MCF 10A (cell line): ENCODE measurements around the gene DCN. TPM values are rescaled to one million over a fixed set of nuclear protein-coding genes. Genes with fewer than 3 reads are reported as not detected.

Source experiments
- BruUV-seq: library from RNA; stranded (reverse); fragments of 400-500 nt; replicated peaks from 2 replicates; lab custom pipeline; 2021; lab: Mats Ljungman, UMichigan
- CTCF ChIA-PET: fragments of 300-600 bp; sonication (Branson Sonifier 250); formaldehyde crosslinking; extraction: SDS; loops from one replicate; lab custom pipeline; 2021; ENCODE audit warnings: antibody characterized with exemption, inconsistent platforms; lab: Yijun Ruan, JAX
- POLR2A ChIA-PET: fragments of 300-600, 350-650 bp; sonication (Branson Sonifier 250); formaldehyde crosslinking; extraction: SDS; loops from one replicate; lab custom pipeline; 2020; ENCODE audit warnings: antibody characterized with exemption, inconsistent platforms; lab: Yijun Ruan, JAX
- DNase-seq: peaks from one replicate; pipeline ENCODE4 v3.0.0-alpha.2; 2018; ENCODE audit not compliant: unreplicated experiment
- H3K27ac Mint-ChIP-seq: one replicate; pipeline ENCODE4 v1.8.0; 2022; ENCODE audit warnings: mild to moderate bottlenecking, low read depth, mixed read lengths; ENCODE audit not compliant: unreplicated experiment
- H3K27me3 Mint-ChIP-seq: one replicate; pipeline ENCODE4 v1.8.0; 2022; ENCODE audit warnings: mixed read lengths; ENCODE audit not compliant: insufficient read depth, unreplicated experiment
- H3K36me3 Mint-ChIP-seq: one replicate; pipeline ENCODE4 v1.8.0; 2022; ENCODE audit warnings: mild to moderate bottlenecking, moderate library complexity, mixed read lengths; ENCODE audit not compliant: insufficient read depth, unreplicated experiment
- H3K4me1 Mint-ChIP-seq: one replicate; pipeline ENCODE4 v1.8.0; 2022; ENCODE audit warnings: mixed read lengths; ENCODE audit not compliant: insufficient read depth, unreplicated experiment
- H3K4me3 Mint-ChIP-seq: one replicate; pipeline ENCODE4 v1.8.0; 2022; ENCODE audit warnings: mild to moderate bottlenecking, moderate library complexity, mixed read lengths; ENCODE audit not compliant: unreplicated experiment
- H3K9me3 Mint-ChIP-seq: one replicate; pipeline ENCODE4 v1.8.0; 2022; ENCODE audit warnings: mixed read lengths; ENCODE audit not compliant: unreplicated experiment
- CTCF ChIP-seq: fragments of 200-600 bp; IDR thresholded peaks from one replicate; pipeline ENCODE4 v1.8.0; 2022; ENCODE audit warnings: antibody characterized with exemption, mild to moderate bottlenecking; ENCODE audit not compliant: unreplicated experiment
- intact Hi-C: fragments of 100-400 bp; cut with micrococcal nuclease; formaldehyde crosslinking; loops from 2 replicates; pipeline ENCODE4 v1.14.1; 2022
- total RNA-seq: library from RNA; stranded (reverse); gene quantifications from 2 replicates; pipeline ENCODE4 v1.2.3, GENCODE V29; 2022

The DCN gene
- total RNA-seq, 1 experiment from 2014 or later, result 46.5 TPM

- Mint-ChIP-seq H3K36me3 (no peaks in the 10 kb centered on the region), H3K9me3 (no peaks in the 10 kb centered on the region), H3K27me3 (no peaks in the 10 kb centered on the region), H3K4me1 (no peaks in the 10 kb centered on the region), H3K27ac (no peak overlapping the region), H3K4me3 (no peak overlapping the region)
- no peak for TF ChIP-seq CTCF
- BruUV-seq, result no TSS peak
- POLR2A ChIA-PET, result interaction anchor here (0.6 to 1.6 kb wide), 3 partner anchors 16 to 212 kb away, joined by 3 to 5 read pairs (median 4); no protein-coding TSS in a partner anchor
- CTCF ChIA-PET, result interaction anchor here (0.6 to 0.7 kb wide), 2 partner anchors 1260 to 1452 kb away, joined by 3 to 4 read pairs; no protein-coding TSS in a partner anchor
- intact Hi-C loops, result no loop called here
- DNase-seq, result peak; percentile 46
These were observed 42.7 kb upstream of the DCN start for GRCh38 chr12:91225316-91225715.

- peaks cover 6% of the 10 kb centered on the region for H3K4me1 Mint-ChIP-seq
- no TSS peak for BruUV-seq
- POLR2A ChIA-PET, result interaction anchor here (0.7 to 1.6 kb wide), 2 partner anchors 44 to 168 kb away, joined by 3 to 5 read pairs; no protein-coding TSS in a partner anchor
These were observed 41.8 kb upstream of the DCN start for GRCh38 chr12:91224401-91224800.

GRCh38 chr12:91222746-91223145 is 40.1 kb upstream of the DCN start:
- Mint-ChIP-seq H3K4me1 (peaks cover 6% of the 10 kb centered on the region), H3K27me3 (no peaks in the 10 kb centered on the region), H3K27ac (no peak overlapping the region), H3K36me3 (no peaks in the 10 kb centered on the region), H3K9me3 (no peaks in the 10 kb centered on the region), H3K4me3 (no peak overlapping the region)
- ChIA-PET CTCF (no interaction called here), POLR2A (no interaction called here)
- peak; percentile 42 for DNase-seq
- BruUV-seq, result no TSS peak
- no peak for TF ChIP-seq CTCF
- intact Hi-C loops, result no loop called here

More at GRCh38 chr12:91224401-91224800, 41.8 kb upstream of the DCN start:
- H3K9me3 Mint-ChIP-seq, result no peaks in the 10 kb centered on the region
- DNase-seq, result no peak
- H3K36me3 Mint-ChIP-seq, result no peaks in the 10 kb centered on the region
- no peaks in the 10 kb centered on the region for H3K27me3 Mint-ChIP-seq
- intact Hi-C loops, result no loop called here
- CTCF ChIA-PET, result interaction anchor here (0.6 to 0.7 kb wide), 2 partner anchors 45 to 1260 kb away, joined by 3 to 4 read pairs; no protein-coding TSS in a partner anchor
- H3K27ac Mint-ChIP-seq, result no peak overlapping the region
- TF ChIP-seq CTCF, result no peak
- H3K4me3 Mint-ChIP-seq, result no peak overlapping the region

- intact Hi-C loops, result no loop called here
- Mint-ChIP-seq H3K27ac (no peak overlapping the region), H3K27me3 (no peaks in the 10 kb centered on the region), H3K4me3 (no peak overlapping the region), H3K4me1 (peaks cover 6% of the 10 kb centered on the region), H3K9me3 (peaks cover 7% of the 10 kb centered on the region), H3K36me3 (no peaks in the 10 kb centered on the region)
- POLR2A ChIA-PET, result interaction anchor here (0.9 to 2.1 kb wide), 4 partner anchors 11 to 40 kb away, joined by 3 to 7 read pairs (median 4); no protein-coding TSS in a partner anchor
- TF ChIP-seq CTCF, result no peak
- no peak for DNase-seq
- CTCF ChIA-PET, result no interaction called here
- BruUV-seq, result no TSS peak
These were observed 37.3 kb upstream of the DCN start for GRCh38 chr12:91219919-91220318.
